Parathyroid adenoma (tissue), 2 donors: ENCODE measurements around the gene PANX1.

Experiments
- H2AFZ ChIP-seq: fragments of 300-600 bp; sonication (generic); one replicate; pipeline ENCODE4 v1.7.0; 2017; ENCODE audit warnings: antibody characterized with exemption, mild to moderate bottlenecking
- H3K27ac ChIP-seq: fragments of 300-600 bp; sonication (generic); one replicate; pipeline ENCODE4 v1.7.0; 2017
- H3K27me3 ChIP-seq: fragments of 300-600 bp; sonication (generic); one replicate; pipeline ENCODE4 v1.7.0; 2017; ENCODE audit warnings: low read length; ENCODE audit not compliant: control insufficient read depth, insufficient read depth
- H3K36me3 ChIP-seq: fragments of 300-600 bp; sonication (generic); one replicate; pipeline ENCODE4 v1.7.0; 2017; ENCODE audit warnings: low read length; ENCODE audit not compliant: control insufficient read depth, insufficient read depth
- H3K4me1 ChIP-seq: fragments of 300-600 bp; sonication (generic); one replicate; pipeline ENCODE4 v1.7.0; 2017; ENCODE audit warnings: control low read depth
- H3K4me2 ChIP-seq: fragments of 300-600 bp; sonication (generic); one replicate; pipeline ENCODE4 v1.7.0; 2017; ENCODE audit warnings: low read length
- H3K4me3 ChIP-seq: fragments of 300-600 bp; sonication (generic); one replicate; pipeline ENCODE4 v1.7.0; 2017; ENCODE audit warnings: low read depth, low read length
- H3K79me2 ChIP-seq: fragments of 300-600 bp; sonication (generic); one replicate; pipeline ENCODE4 v1.7.0; 2017; ENCODE audit warnings: control low read depth
- H3K9ac ChIP-seq: fragments of 300-600 bp; sonication (generic); one replicate; pipeline ENCODE4 v1.7.0; 2017; ENCODE audit warnings: mild to moderate bottlenecking
- H3K9me3 ChIP-seq: fragments of 300-600 bp; sonication (generic); one replicate; pipeline ENCODE4 v1.7.0; 2017; ENCODE audit warnings: low read length; ENCODE audit not compliant: control insufficient read depth
- CTCF ChIP-seq: fragments of 300-600 bp; sonication (generic); IDR thresholded peaks from one replicate; pipeline ENCODE4 v1.7.0; 2017; ENCODE audit warnings: antibody characterized with exemption, mild to moderate bottlenecking
- donor health status: primary hyperparathyroidism.

PANX1 gene

DNA sequence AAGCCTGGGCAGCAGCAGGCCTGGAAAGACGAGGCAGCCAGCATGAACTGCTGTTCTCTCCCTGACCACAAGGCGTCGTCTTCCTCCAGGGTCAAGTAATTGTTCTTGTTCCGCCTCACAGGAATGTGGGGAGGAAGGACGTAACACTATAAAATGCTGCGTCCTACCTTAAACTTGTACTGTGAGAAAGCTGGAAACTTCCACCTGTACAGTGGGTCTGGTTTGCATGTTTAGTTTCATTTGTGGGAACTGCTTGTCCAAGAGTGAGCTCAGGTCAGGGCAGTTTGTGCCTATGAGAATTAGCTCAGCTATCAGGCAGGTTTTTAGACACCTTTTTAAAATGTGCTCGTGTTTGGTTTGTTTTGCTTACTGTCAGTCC is 55.2 kb downstream of the PANX1 start:
- no peak overlapping the region for H3K27ac ChIP-seq

DNA sequence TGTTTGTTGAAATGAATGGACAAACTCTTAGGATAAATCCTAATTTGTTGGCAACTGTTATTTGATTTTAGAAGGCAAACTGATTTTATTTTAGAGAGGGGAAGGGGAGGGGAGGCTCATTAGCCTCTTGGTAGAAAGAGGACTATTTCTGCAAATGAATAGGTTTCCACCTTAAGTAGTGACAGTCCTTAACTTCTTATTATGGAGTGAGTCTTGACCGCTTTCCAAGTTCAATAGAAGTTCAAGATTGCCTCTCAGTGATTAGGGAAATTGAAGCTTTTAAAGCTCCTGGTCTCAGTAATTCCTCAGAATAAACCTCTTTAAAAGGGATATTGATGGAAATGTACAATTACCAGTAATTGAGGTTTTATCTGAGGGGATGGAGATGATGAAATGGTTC is 55.7 kb downstream of the PANX1 start:
- Histone ChIP-seq H3K36me3 (no peaks in the 10 kb centered on the region), H3K27ac (no peak overlapping the region), H3K4me1 (no peaks in the 10 kb centered on the region), H3K4me3 (no peak overlapping the region), H3K9ac (no peak overlapping the region), H3K9me3 (no peaks in the 10 kb centered on the region), H2AFZ (no peak overlapping the region), H3K4me2 (no peak overlapping the region), H3K79me2 (no peaks in the 10 kb centered on the region), H3K27me3 (no peaks in the 10 kb centered on the region)
- TF ChIP-seq CTCF = no peak

More for the DNA sequence above, 55.2 kb downstream of the PANX1 start:
- TF ChIP-seq CTCF = peak; percentile 25
- Histone ChIP-seq H3K9ac (no peak overlapping the region), H3K4me3 (no peak overlapping the region), H3K79me2 (no peaks in the 10 kb centered on the region), H3K4me2 (no peak overlapping the region), H3K4me1 (no peaks in the 10 kb centered on the region), H3K27me3 (no peaks in the 10 kb centered on the region), H3K9me3 (no peaks in the 10 kb centered on the region), H2AFZ (no peak overlapping the region), H3K36me3 (no peaks in the 10 kb centered on the region)

- Histone ChIP-seq H3K9ac (no peak overlapping the region), H3K9me3 (no peaks in the 10 kb centered on the region), H3K4me3 (no peak overlapping the region), H3K27me3 (no peaks in the 10 kb centered on the region), H2AFZ (no peak overlapping the region), H3K4me2 (no peak overlapping the region), H3K4me1 (no peaks in the 10 kb centered on the region), H3K27ac (no peak overlapping the region), H3K79me2 (no peaks in the 10 kb centered on the region), H3K36me3 (no peaks in the 10 kb centered on the region)
- no peak for TF ChIP-seq CTCF
Observed at GRCh38 chr11:94184846-94185245, 56.2 kb downstream of the PANX1 start.

GRCh38 chr11:94185416-94186084 is 56.9 kb downstream of the PANX1 start:
- H3K4me3 ChIP-seq = no peak overlapping the region
- no peaks in the 10 kb centered on the region for H3K79me2 ChIP-seq
- no peaks in the 10 kb centered on the region for H3K27me3 ChIP-seq
- H3K4me1 ChIP-seq = no peaks in the 10 kb centered on the region
- H3K4me2 ChIP-seq = no peak overlapping the region
- H3K9me3 ChIP-seq = no peaks in the 10 kb centered on the region
- no peak for TF ChIP-seq CTCF
- H3K9ac ChIP-seq = no peak overlapping the region
- H3K36me3 ChIP-seq = no peaks in the 10 kb centered on the region
- no peak overlapping the region for H3K27ac ChIP-seq
- H2AFZ ChIP-seq = no peak overlapping the region
